HG02571 (cell line): ENCODE measurements around the gene SPECC1L.

ENCODE experiments used
- ATAC-seq: cut with Tn5 transposase; IDR thresholded peaks from one replicate; pipeline ENCODE4 v1.9.1; 2021; ENCODE audit warnings: mild to moderate bottlenecking, moderate library complexity; ENCODE audit not compliant: unreplicated experiment

The SPECC1L gene

DNA sequence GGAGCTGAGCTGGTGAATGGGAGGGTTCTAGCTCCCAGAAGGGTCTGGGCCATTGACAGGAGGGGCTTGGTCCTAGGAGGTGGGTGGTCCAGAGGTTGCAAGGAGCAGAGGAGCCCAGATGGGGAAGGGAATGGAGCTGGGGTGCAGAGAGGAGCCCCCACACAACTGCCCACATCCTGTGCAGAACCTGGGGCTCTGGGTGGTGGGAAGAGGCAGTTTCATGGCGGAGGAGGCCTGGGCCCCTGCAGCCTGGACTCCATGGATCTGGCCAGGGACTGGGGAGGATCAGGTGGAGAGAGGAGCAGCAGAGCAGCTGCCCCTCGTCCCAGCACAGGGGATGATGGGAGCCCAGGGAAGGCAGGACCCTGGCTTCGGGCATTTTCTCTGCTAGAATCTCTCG lies 155.8 kb downstream of the SPECC1L start:
- ATAC-seq, result no peak

- peak; percentile 3 for ATAC-seq
Observed at GRCh38 chr22:24426851-24427499, 156.3 kb downstream of the SPECC1L start.

- ATAC-seq, result peak; percentile 42
Observed at GRCh38 chr22:24427500-24428164, 157.0 kb downstream of the SPECC1L start, which contains the start of gene ADORA2A. Gene ADORA2A (plus strand): TSS chr22:24427599. CDS start chr22:24433405, 5,806 bp downstream.

- ATAC-seq, result no peak
Observed at GRCh38 chr22:24428751-24429410, 158.2 kb downstream of the SPECC1L start.

DNA sequence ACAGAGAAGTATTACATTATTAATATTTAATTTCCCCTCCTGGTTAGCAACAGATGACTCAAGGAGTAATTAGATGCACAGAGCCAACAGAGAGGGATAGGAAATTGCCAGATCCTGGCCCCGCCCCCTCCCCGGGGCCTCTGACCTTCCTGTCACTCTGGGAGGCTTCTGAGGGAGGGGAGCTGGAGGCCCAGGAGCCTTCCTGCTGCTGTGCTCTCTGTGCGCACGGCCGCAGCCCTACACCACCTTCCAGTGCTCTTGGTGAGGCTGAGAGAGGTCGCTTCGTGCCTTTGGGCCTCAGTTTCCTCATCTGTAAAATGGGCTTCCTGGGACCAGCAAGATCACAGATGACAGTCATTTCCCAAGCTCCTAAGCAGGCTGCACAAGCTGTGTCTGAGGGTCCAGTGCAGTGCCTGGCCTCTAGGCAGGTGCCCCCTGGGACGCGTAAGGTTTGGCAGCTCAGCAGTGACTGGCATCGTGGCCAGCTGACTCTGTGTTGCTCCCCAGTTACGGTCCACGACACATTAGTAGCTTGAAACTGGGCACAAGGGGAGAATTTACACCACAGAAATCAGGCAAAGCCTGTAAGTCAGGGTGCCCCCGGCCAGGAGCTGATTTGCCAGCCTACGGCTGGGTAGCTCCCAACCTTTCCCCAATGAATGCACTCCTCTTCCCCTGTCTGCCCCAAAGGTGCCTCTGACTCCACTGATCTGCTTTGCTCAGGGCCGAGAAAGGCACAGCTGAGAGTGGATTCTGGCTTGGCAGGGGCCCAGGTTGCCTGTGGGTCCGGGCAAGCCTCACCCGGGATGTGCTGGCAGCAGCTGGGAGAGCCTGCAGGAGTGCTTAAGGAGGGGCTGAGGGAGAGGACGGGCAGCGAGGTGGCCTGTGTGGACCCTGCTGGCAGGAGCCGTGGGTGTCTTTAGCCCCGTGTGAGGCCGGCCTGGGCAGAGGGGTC lies 159.1 kb downstream of the SPECC1L start:
- no peak for ATAC-seq

GRCh38 chr22:24430431-24431308 lies 160.0 kb downstream of the SPECC1L start:
- no peak for ATAC-seq

- ATAC-seq, result no peak
Observed at GRCh38 chr22:24431309-24432034, 160.8 kb downstream of the SPECC1L start.

- ATAC-seq, result no peak
Observed at GRCh38 chr22:24432059-24432853, 161.6 kb downstream of the SPECC1L start.

- ATAC-seq, result no peak
Observed at GRCh38 chr22:24433001-24433827, 162.6 kb downstream of the SPECC1L start.

DNA sequence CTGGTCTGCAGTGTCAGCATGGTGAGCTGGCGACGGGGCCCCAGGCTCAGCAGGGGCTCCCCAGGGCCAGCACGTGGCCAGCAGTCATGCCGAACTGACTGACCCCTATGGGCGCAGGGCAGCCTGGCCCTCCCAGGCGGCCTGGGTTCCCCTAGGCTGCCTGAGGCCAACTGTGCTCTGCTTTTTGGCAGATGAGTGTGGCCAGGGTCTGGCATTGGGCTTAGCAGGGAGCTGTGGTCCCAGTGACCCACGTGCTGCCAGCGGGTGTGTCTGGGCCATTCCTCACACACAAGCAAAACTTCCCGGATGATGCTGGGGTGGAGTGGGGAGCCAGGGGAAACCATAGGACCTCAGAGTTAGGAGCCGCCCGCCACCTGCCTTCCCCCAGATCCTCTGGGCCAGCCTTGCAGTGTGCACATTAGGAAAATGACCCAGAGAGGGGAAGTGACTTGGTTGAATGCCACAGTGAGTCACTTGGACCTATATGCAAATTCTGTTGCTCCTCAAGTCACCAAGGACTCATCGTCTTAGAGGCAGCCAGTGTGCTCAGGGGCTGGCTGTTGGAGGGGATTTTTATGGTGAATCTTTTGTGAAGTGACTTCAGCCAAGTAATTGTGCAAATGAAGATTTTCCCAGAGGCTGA lies 163.3 kb downstream of the SPECC1L start:
- peak; percentile 76 for ATAC-seq

DNA sequence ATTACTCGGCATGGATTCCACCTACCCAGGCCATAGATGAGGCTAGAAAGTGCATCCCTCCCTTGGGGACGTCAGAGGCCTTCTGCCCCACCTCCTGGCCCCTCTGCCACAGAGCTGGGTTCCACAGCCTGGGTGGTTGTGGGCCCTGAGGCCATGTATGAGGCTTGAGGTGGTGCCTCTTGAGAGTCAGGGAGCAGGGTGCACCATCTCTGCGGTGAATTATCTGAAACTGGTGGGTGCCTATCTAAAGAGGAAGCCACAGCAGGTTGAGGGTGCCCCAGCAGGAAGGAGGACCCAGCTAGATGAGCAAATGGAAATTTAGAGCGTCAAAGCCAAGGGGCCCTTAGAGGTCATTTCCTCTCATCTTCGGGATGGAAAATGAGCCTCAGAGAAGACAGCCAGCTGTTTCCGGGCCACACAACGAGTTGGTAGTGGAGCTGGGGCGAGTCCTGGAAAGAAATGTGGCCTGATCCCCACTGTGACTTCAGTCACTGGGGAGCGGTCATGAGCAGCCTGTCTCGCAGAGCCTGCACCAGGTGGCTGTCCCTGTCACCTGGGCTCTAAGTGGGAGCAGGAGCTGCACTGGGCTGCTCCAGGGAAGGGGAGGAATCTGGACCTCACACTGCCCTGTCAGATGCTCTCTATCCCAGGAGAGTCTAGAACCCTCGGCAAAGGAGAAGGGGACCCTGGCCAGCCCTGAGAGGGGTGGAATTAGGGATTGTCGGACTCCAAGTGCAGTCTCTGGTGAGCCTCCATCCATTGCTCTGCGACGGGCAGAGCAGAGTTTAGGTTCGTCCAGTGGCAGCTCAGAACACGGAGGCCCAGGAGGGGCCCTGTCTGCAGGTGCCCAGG lies 164.1 kb downstream of the SPECC1L start:
- ATAC-seq, result peak; percentile 37

GRCh38 chr22:24435323-24435645 lies 164.7 kb downstream of the SPECC1L start:
- ATAC-seq, result no peak

- no peak for ATAC-seq
Observed at GRCh38 chr22:24435861-24436371, 165.3 kb downstream of the SPECC1L start.

DNA sequence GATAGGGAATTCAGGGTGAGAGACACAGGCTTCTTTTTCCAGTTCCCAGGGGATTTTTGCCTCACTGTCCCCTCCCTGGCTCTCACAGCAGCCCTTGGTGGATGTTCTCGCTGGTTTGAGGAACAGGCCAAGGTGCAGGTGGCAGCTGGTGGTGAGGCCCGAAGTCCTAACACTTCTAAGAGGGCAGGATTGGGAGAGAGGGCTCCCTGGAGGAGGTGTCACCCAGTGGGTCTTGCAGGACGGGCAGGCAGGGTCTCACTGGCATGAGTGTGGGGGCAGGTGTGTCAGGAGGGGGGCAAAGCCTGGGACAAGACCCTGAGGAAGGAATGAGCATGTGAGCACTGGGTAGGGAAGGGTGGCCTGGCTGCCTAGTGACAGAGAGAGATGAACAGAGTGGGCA lies 165.9 kb downstream of the SPECC1L start:
- ATAC-seq, result no peak

DNA sequence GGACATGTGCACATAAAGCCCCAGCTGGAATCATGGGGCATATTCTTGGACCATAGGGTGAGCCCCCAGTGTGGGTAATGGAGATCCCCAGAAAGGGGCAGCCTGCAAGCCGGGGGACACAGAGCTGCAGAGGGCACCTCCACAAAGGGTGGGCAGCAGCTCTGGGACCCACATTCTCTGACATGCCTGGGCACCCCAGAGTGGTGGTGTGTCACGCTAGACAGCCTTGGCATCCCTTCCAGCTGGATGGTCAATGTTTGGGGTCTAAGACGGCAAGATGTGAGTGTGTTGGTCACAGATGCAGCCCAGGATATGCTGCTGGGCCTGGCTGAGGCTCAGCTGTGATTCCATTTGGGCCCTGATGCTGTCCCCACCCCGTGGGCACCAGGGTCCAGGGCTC lies 166.5 kb downstream of the SPECC1L start:
- ATAC-seq, result no peak

DNA sequence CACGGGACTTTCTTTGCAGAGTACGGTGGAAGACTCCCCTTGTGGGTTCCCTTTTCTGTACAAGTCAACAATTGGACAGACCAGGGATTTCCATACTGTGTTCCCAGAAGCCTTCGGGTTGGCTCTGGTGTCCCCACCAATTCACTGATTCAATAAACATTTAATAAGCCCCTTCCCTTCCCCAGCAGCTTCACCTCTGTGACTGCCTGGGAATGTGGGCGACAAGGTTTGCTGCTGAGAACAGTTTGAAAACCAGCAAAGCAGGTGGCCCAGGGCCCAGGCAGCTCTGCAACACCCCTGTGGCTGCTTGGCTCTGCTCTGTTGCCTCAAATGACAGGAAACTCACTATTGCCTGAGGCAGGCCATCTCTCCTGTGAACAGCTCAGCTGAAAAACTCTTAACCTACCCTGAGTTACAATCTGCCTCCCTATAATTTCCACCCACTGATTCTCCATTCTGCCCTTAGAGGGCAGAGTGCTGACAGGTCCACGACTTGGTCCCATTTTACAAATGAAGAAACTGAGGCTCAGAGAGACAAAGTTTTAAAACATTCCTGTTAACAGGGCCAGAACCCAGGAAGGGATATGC lies 167.2 kb downstream of the SPECC1L start:
- ATAC-seq, result no peak
